ENCODE results near the gene GPR68. TPM values are rescaled to one million over a fixed set of nuclear protein-coding genes. Genes with fewer than 3 reads are reported as not detected.
"Not testable (repeated sequence)": the region's sequence is repeated elsewhere in the genome, so short reads cannot be mapped to it uniquely, and the experiment has no call there.

Gene GPR68
- total RNA-seq, 1 donor from 2014 or later = 1.2 TPM

- no peak for DNase-seq
These were observed 28.1 kb upstream of the GPR68 start for GRCh38 chr14:91272341-91273272.

- no peak for DNase-seq
These were observed 27.1 kb upstream of the GPR68 start for GRCh38 chr14:91271639-91272038.

- no peak for DNase-seq
These were observed 26.1 kb upstream of the GPR68 start for GRCh38 chr14:91270619-91271018.

- no peak for DNase-seq
These were observed 25.7 kb upstream of the GPR68 start for GRCh38 chr14:91270188-91270587.

GRCh38 chr14:91269076-91269991, 24.8 kb upstream of the GPR68 start:
- DNase-seq = no peak

GRCh38 chr14:91267965-91268437, 23.5 kb upstream of the GPR68 start:
- DNase-seq = no peak

GRCh38 chr14:91266276-91266675, 21.8 kb upstream of the GPR68 start:
- not testable (repeated sequence) for DNase-seq

GRCh38 chr14:91265404-91265803, 20.9 kb upstream of the GPR68 start:
- DNase-seq = no peak

GRCh38 chr14:91264151-91265150, 19.9 kb upstream of the GPR68 start:
- DNase-seq = peak; percentile 35

GRCh38 chr14:91263329-91263728, 18.8 kb upstream of the GPR68 start:
- DNase-seq = no peak

GRCh38 chr14:91261986-91262549, 17.6 kb upstream of the GPR68 start:
- no peak for DNase-seq

- DNase-seq = no peak
These were observed 16.6 kb upstream of the GPR68 start for GRCh38 chr14:91261115-91261514.

- DNase-seq = no peak
These were observed 14.4 kb upstream of the GPR68 start for GRCh38 chr14:91258876-91259275.

- DNase-seq = peak; percentile 57
These were observed 13.6 kb upstream of the GPR68 start for GRCh38 chr14:91258011-91258618.

GRCh38 chr14:91257328-91258010, 13.0 kb upstream of the GPR68 start:
- no peak for DNase-seq

- DNase-seq = no peak
These were observed 12.2 kb upstream of the GPR68 start for GRCh38 chr14:91256661-91257060.

GRCh38 chr14:91255026-91255695, 10.7 kb upstream of the GPR68 start:
- DNase-seq = no peak

GRCh38 chr14:91254461-91254860, 10.0 kb upstream of the GPR68 start:
- no peak for DNase-seq

GRCh38 chr14:91253795-91254323, 9.4 kb upstream of the GPR68 start:
- no peak for DNase-seq
